PC-3 (cell line): ENCODE data around the gene WDR27. TPM values are rescaled to one million over a fixed set of nuclear protein-coding genes. Genes with fewer than 3 reads are reported as not detected.

Source experiments
- ATAC-seq: fragments of 200-7000 bp; cut with Tn5 transposase; 2 replicates; pipeline ENCODE4 v1.9.1; 2020; ENCODE audit warnings: mild to moderate bottlenecking, moderate library complexity
- BruUV-seq: library from RNA; stranded (reverse); fragments of 400-500 nt; replicated peaks from 2 replicates; lab custom pipeline; 2021; lab: Mats Ljungman, UMichigan
- CTCF ChIA-PET: fragments of 300-600 bp; sonication (Branson Sonifier 250); formaldehyde crosslinking; loops from one replicate; lab custom pipeline; 2022; ENCODE audit warnings: antibody characterized with exemption; lab: Charles Lee
- POLR2A ChIA-PET: fragments of 300-600 bp; sonication (Branson Sonifier 250); formaldehyde crosslinking; loops from one replicate; lab custom pipeline; 2022; ENCODE audit warnings: antibody characterized with exemption; ENCODE audit not compliant: unreplicated experiment; lab: Charles Lee
- DNase-seq: peaks from one replicate; pipeline ENCODE4 v3.0.0-alpha.2; 2015
- H2AFZ ChIP-seq: fragments of 300-600 bp; sonication (generic); 2 replicates; pipeline ENCODE4 v1.6.0; 2016; ENCODE audit warnings: antibody characterized with exemption, low read length
- H3F3A ChIP-seq: fragments of 300-600 bp; sonication (generic); one replicate; pipeline ENCODE4 v1.6.0; 2017; ENCODE audit warnings: antibody characterized with exemption, low read length, control low read depth, mild to moderate bottlenecking; ENCODE audit not compliant: unreplicated experiment
- H3K27ac ChIP-seq: fragments of 300-600 bp; sonication (generic); 2 replicates; pipeline ENCODE4 v1.5.1; 2016; ENCODE audit warnings: mild to moderate bottlenecking, low read length
- H3K27me3 ChIP-seq: fragments of 300-600 bp; sonication (generic); 2 replicates; pipeline ENCODE4 v1.6.1; 2016; ENCODE audit warnings: low read length, mixed read lengths
- H3K36me3 ChIP-seq: fragments of 300-600 bp; sonication (generic); 2 replicates; pipeline ENCODE4 v1.6.1; 2016; ENCODE audit warnings: low read depth, mixed run types, low read length, mixed read lengths
- H3K4me1 ChIP-seq: fragments of 300-600 bp; sonication (generic); 2 replicates; pipeline ENCODE4 v1.5.1; 2016; ENCODE audit warnings: low read length; ENCODE audit not compliant: insufficient read depth
- H3K4me2 ChIP-seq: fragments of 300-600 bp; sonication (generic); 2 replicates; pipeline ENCODE4 v1.6.0; 2016; ENCODE audit warnings: low read length
- H3K4me3 ChIP-seq: fragments of 300-600 bp; sonication (generic); 2 replicates; pipeline ENCODE4 v1.5.1; 2016; ENCODE audit warnings: mild to moderate bottlenecking, low read length, mixed read lengths
- H3K79me2 ChIP-seq: fragments of 300-600 bp; sonication (generic); 2 replicates; pipeline ENCODE4 v1.6.1; 2017; ENCODE audit warnings: low read length, mixed read lengths
- H3K9ac ChIP-seq: fragments of 300-600 bp; sonication (generic); 2 replicates; pipeline ENCODE4 v1.6.0; 2016; ENCODE audit warnings: mild to moderate bottlenecking, low read length
- H3K9me2 ChIP-seq: fragments of 300-600 bp; sonication (generic); replicated peaks from 2 replicates; pipeline ENCODE4 v1.6.1; 2016; ENCODE audit warnings: mixed run types, low read length, mixed read lengths
- H3K9me3 ChIP-seq: fragments of 300-600 bp; sonication (generic); 2 replicates; pipeline ENCODE4 v1.6.1; 2016; ENCODE audit warnings: low read length, mixed read lengths
- H4K20me1 ChIP-seq: fragments of 300-600 bp; sonication (generic); 2 replicates; pipeline ENCODE4 v1.6.1; 2016; ENCODE audit warnings: low read length, mixed read lengths
- EZH2 ChIP-seq: fragments of 300-600 bp; sonication (generic); IDR thresholded peaks from one replicate; pipeline ENCODE4 v1.6.1; 2017; ENCODE audit warnings: antibody characterized with exemption, mild to moderate bottlenecking, low read length; ENCODE audit not compliant: unreplicated experiment
- EZH2phosphoT487 ChIP-seq: fragments of 300-600 bp; sonication (generic); IDR thresholded peaks from 2 replicates; pipeline ENCODE4 v1.6.1; 2018; ENCODE audit warnings: mild to moderate bottlenecking, antibody characterized with exemption, low read length, borderline replicate concordance
- intact Hi-C: fragments of 100-400 bp; cut with micrococcal nuclease; formaldehyde crosslinking; loops from 2 replicates; pipeline ENCODE4 v1.9.0; 2023
- total RNA-seq: library from RNA; depleted of rRNA; stranded (reverse); fragments of >200 nt; gene quantifications from 2 replicates; pipeline ENCODE4 v1.2.3, GENCODE V29; 2014
- TF ChIP-seq, protein P1 (sequence below): fragments of 300-600 bp; sonication (generic); conservative IDR thresholded peaks from 2 replicates; pipeline ENCODE4 v1.5.1; 2017; ENCODE audit warnings: antibody characterized with exemption, low read depth, mild to moderate bottlenecking, low read length

Gene WDR27
- total RNA-seq, 1 experiment from 2014 or later, result 20.0 TPM

- BruUV-seq, result no TSS peak
- no peak overlapping the region for H3K4me3 ChIP-seq
- no peaks in the 10 kb centered on the region for H3K9me2 ChIP-seq
- H3K9ac ChIP-seq, result no peak overlapping the region
- H3K27ac ChIP-seq, result no peak overlapping the region
- ChIA-PET POLR2A (no interaction called here), CTCF (no interaction called here)
- H3K9me3 ChIP-seq, result 0 out of 2 replicates have a peak, but pooled peaks cover 2% of the 10 kb centered on the region
- H2AFZ ChIP-seq, result no peak overlapping the region
- DNase-seq, result no peak
- intact Hi-C loops, result no loop called here
- peaks cover 24% of the 10 kb centered on the region for H3K36me3 ChIP-seq
- H3K4me1 ChIP-seq, result no peaks in the 10 kb centered on the region
- H3K27me3 ChIP-seq, result no peaks in the 10 kb centered on the region
- no peak overlapping the region for H3K4me2 ChIP-seq
- TF ChIP-seq, protein P1, sequence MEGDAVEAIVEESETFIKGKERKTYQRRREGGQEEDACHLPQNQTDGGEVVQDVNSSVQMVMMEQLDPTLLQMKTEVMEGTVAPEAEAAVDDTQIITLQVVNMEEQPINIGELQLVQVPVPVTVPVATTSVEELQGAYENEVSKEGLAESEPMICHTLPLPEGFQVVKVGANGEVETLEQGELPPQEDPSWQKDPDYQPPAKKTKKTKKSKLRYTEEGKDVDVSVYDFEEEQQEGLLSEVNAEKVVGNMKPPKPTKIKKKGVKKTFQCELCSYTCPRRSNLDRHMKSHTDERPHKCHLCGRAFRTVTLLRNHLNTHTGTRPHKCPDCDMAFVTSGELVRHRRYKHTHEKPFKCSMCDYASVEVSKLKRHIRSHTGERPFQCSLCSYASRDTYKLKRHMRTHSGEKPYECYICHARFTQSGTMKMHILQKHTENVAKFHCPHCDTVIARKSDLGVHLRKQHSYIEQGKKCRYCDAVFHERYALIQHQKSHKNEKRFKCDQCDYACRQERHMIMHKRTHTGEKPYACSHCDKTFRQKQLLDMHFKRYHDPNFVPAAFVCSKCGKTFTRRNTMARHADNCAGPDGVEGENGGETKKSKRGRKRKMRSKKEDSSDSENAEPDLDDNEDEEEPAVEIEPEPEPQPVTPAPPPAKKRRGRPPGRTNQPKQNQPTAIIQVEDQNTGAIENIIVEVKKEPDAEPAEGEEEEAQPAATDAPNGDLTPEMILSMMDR, result no peak
- no peak for TF ChIP-seq EZH2phosphoT487
- TF ChIP-seq EZH2, result no peak
- no peaks in the 10 kb centered on the region for H4K20me1 ChIP-seq
- ATAC-seq, result no peak
- no peaks in the 10 kb centered on the region for H3F3A ChIP-seq
- H3K79me2 ChIP-seq, result no peaks in the 10 kb centered on the region
These were observed 16.0 kb downstream of the WDR27 start for GRCh38 chr6:169685860-169686259.

DNA sequence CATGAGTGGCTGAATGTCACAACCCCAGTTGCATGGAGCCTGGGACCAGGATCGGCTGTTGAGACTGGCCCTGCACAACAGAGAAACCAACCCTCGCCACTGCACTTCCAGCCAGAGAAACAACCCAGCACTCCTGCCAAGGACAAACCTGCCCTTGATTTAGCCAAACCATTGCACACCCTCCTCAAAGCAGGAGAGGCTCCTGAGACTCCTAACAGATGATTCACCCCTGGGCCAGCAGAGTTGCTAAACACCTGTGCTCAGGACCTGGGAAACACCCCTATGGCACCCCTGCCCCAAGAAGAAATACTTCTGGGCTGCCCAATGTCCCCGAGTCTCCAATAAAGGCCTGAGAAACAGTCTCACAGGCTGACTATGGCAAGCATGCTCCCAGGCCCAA, 17.8 kb downstream of the WDR27 start:
- BruUV-seq, result no TSS peak
- H3K27ac ChIP-seq, result no peak overlapping the region
- TF ChIP-seq EZH2phosphoT487 (no peak), EZH2 (no peak)
- TF ChIP-seq, protein P1, result no peak
- H3K9me2 ChIP-seq, result no peaks in the 10 kb centered on the region
- ATAC-seq (no peak), DNase-seq (no peak)
- H3K9ac ChIP-seq, result no peak overlapping the region
- 0 out of 2 replicates have a peak, but pooled peaks cover 2% of the 10 kb centered on the region for H3K9me3 ChIP-seq
- intact Hi-C loops, result no loop called here
- H2AFZ ChIP-seq, result no peak overlapping the region
- ChIA-PET CTCF (no interaction called here), POLR2A (no interaction called here)
- H4K20me1 ChIP-seq, result no peaks in the 10 kb centered on the region
- H3K79me2 ChIP-seq, result no peaks in the 10 kb centered on the region
- no peak overlapping the region for H3K4me3 ChIP-seq
- H3K27me3 ChIP-seq, result no peaks in the 10 kb centered on the region
- no peak overlapping the region for H3K4me2 ChIP-seq
- H3F3A ChIP-seq, result no peaks in the 10 kb centered on the region
- peaks cover 24% of the 10 kb centered on the region for H3K36me3 ChIP-seq
- no peaks in the 10 kb centered on the region for H3K4me1 ChIP-seq

DNA sequence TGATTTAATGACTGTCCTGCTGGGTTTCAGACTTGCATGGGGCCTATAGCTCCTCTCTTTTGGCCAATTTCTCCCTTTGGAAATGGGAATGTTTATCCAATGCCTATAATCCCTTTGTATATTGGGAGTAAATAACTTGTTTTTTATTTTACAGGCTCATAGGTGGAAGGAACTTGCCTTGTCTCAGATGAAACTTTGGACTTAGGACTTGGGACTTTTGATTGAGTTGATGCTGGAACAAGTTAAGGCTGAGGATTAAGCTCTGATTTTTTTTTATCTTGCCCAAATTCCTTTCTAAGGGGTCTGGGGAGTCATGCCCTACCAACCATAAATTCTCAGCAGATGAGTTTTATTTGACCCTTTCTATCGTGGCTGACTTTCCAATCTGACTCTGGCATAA, 23.5 kb downstream of the WDR27 start:
- TF ChIP-seq EZH2, result no peak
- no peak for TF ChIP-seq EZH2phosphoT487
- TF ChIP-seq, protein P1, result no peak
- Histone ChIP-seq H3F3A (no peaks in the 10 kb centered on the region), H3K9me3 (no peaks in the 10 kb centered on the region), H3K27ac (no peak overlapping the region), H3K9ac (no peak overlapping the region), H2AFZ (no peak overlapping the region), H3K4me3 (no peak overlapping the region), H3K36me3 (no peaks in the 10 kb centered on the region; the same call in 1 of the 2 replicates), H4K20me1 (no peaks in the 10 kb centered on the region), H3K4me2 (no peak overlapping the region), H3K4me1 (no peaks in the 10 kb centered on the region), H3K9me2 (no peaks in the 10 kb centered on the region), H3K27me3 (no peaks in the 10 kb centered on the region), H3K79me2 (no peaks in the 10 kb centered on the region)
- ATAC-seq, result no peak
- no peak for DNase-seq
- intact Hi-C loops, result no loop called here
- POLR2A ChIA-PET, result no interaction called here
- CTCF ChIA-PET, result no interaction called here
- BruUV-seq, result no TSS peak
